RPMI8226 (cell line): ENCODE results near the gene SIRT6.
"Not testable (repeated sequence)": the region's sequence is repeated elsewhere in the genome, so short reads cannot be mapped to it uniquely, and the experiment has no call there.

Experiments used
- DNase-seq: peaks from one replicate; pipeline ENCODE4 v3.0.0-alpha.2; 2015

SIRT6 gene

DNA sequence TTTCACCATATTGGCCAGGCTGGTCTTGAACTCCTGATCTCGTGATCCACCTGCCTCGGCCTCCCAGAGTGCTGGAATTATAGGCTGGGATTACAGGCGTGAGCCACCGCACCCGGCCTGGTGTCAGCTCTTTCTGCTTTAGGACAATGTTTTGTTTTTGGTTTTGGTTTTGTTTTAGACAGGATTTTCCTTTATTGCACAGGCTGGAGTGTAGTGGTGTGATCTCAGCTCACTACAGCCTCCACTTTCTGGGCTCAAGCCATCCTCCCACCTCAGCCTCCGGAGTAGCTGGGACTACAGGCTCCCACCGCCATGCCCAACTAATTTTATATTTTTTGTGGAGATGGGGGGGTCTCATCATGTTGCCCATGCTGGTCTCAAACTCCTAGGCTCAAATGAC lies 53.3 kb downstream of the SIRT6 start:
- DNase-seq, result not testable (repeated sequence)

DNA sequence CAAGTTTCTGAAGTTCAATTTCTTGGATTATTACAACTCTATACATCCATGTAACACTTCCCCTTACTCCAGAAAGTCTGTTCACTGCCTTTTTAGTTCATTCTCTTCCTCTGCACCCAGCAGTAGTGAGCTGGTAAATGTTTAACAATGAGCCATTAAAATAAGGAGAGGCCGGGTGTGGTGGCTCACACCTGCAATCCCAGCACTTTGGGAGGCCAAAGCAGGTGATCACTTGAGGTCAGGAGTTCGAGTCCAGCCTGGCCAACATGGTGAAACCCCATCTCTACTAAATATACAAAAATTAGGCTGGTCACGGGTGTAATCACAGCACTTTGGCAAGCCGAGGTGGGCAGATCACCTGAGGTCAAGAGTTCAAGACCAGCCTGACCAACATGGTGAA lies 55.0 kb downstream of the SIRT6 start:
- not testable (repeated sequence) for DNase-seq

DNA sequence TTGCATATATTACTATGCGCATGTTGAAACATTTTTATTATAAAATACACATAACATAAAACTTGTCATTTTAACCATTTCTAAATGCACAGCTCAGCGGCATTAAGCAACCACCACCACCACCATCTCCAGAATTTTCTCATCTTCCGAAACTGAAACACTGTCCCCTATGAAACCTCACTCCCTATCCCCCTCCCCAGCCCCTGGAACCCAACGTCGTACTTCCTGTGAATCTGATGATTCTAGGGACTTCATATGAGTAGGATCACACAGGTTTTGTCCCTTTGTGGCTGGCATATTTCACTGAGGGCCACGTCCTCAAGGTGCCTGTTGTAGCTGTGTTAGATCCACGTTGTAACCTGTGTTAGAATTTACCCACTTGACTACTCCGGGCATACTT lies 57.7 kb downstream of the SIRT6 start:
- peak; percentile 44 for DNase-seq
